IPS-18c (cell line): ENCODE measurements around the gene RNLS.

Experiments
- H3K4me3 ChIP-seq: 2 replicates; pipeline ENCODE4 v1.7.0; 2013; ENCODE audit warnings: low read depth, mild to moderate bottlenecking, low read length, moderate library complexity; ENCODE audit not compliant: insufficient read depth
- H3K9me3 ChIP-seq: one replicate; pipeline ENCODE4 v1.6.1; 2013; ENCODE audit warnings: mild to moderate bottlenecking, low read length, moderate library complexity; ENCODE audit not compliant: control insufficient read depth, insufficient read depth

The RNLS gene

GRCh38 chr10:88557658-88558057, 25.5 kb downstream of the RNLS start:
- no peak overlapping the region for H3K4me3 ChIP-seq
- no peaks in the 10 kb centered on the region for H3K9me3 ChIP-seq

- no peaks in the 10 kb centered on the region for H3K9me3 ChIP-seq
- H3K4me3 ChIP-seq = no peak overlapping the region
Measured at GRCh38 chr10:88557256-88557655, 25.9 kb downstream of the RNLS start.

- Histone ChIP-seq H3K9me3 (no peaks in the 10 kb centered on the region), H3K4me3 (no peak overlapping the region)
Measured at GRCh38 chr10:88555190-88555908, 27.8 kb downstream of the RNLS start.

GRCh38 chr10:88553116-88553752, 29.9 kb downstream of the RNLS start:
- Histone ChIP-seq H3K9me3 (no peaks in the 10 kb centered on the region), H3K4me3 (no peak overlapping the region)

GRCh38 chr10:88551246-88551645, 31.9 kb downstream of the RNLS start:
- no peak overlapping the region for H3K4me3 ChIP-seq
- no peaks in the 10 kb centered on the region for H3K9me3 ChIP-seq

- Histone ChIP-seq H3K9me3 (no peaks in the 10 kb centered on the region), H3K4me3 (no peak overlapping the region)
Measured at GRCh38 chr10:88546497-88546896, 36.6 kb downstream of the RNLS start.

GRCh38 chr10:88545359-88545758, 37.8 kb downstream of the RNLS start:
- Histone ChIP-seq H3K9me3 (no peaks in the 10 kb centered on the region), H3K4me3 (no peak overlapping the region)

- no peaks in the 10 kb centered on the region for H3K9me3 ChIP-seq
Measured at GRCh38 chr10:88544140-88544870, 38.8 kb downstream of the RNLS start.

GRCh38 chr10:88542522-88542921, 40.6 kb downstream of the RNLS start:
- Histone ChIP-seq H3K9me3 (no peaks in the 10 kb centered on the region), H3K4me3 (no peak overlapping the region)

More at GRCh38 chr10:88544140-88544870, 38.8 kb downstream of the RNLS start:
- no peak overlapping the region for H3K4me3 ChIP-seq

- no peak overlapping the region for H3K4me3 ChIP-seq
- no peaks in the 10 kb centered on the region for H3K9me3 ChIP-seq
Measured at GRCh38 chr10:88541116-88541626, 41.9 kb downstream of the RNLS start.

- H3K4me3 ChIP-seq = no peak overlapping the region
- H3K9me3 ChIP-seq = no peaks in the 10 kb centered on the region
Measured at GRCh38 chr10:88540351-88540750, 42.8 kb downstream of the RNLS start.

- no peak overlapping the region for H3K4me3 ChIP-seq
- no peaks in the 10 kb centered on the region for H3K9me3 ChIP-seq
Measured at GRCh38 chr10:88538048-88538447, 45.1 kb downstream of the RNLS start.

- Histone ChIP-seq H3K4me3 (no peak overlapping the region), H3K9me3 (no peaks in the 10 kb centered on the region)
Measured at GRCh38 chr10:88537322-88537721, 45.8 kb downstream of the RNLS start.

- no peak overlapping the region for H3K4me3 ChIP-seq
- no peaks in the 10 kb centered on the region for H3K9me3 ChIP-seq
Measured at GRCh38 chr10:88536437-88536836, 46.7 kb downstream of the RNLS start.

GRCh38 chr10:88534072-88534665, 48.9 kb downstream of the RNLS start:
- H3K4me3 ChIP-seq = no peak overlapping the region

GRCh38 chr10:88531392-88532052, 51.6 kb downstream of the RNLS start:
- no peaks in the 10 kb centered on the region for H3K9me3 ChIP-seq
- H3K4me3 ChIP-seq = no peak overlapping the region

More at GRCh38 chr10:88534072-88534665, 48.9 kb downstream of the RNLS start:
- H3K9me3 ChIP-seq = no peaks in the 10 kb centered on the region
